ENCODE results near the gene MLEC.

- TF ChIP-seq CTCF (IDR thresholded peaks at IDR 0.05; ENCODE audit: insufficient read depth, low read length) (peak; percentile 87), GABPA (IDR thresholded peaks at IDR 0.05; ENCODE audit: low read depth) (peak; percentile 76)
Observed at GRCh38 chr12:120713861-120714482, 27.0 kb downstream of the MLEC start.
